H1 (cell line): ENCODE results near the gene ASTL. TPM values are rescaled to one million over a fixed set of nuclear protein-coding genes. Genes with fewer than 3 reads are reported as not detected.
A peak's percentile ranks its signal among the peaks of the same experiment; 100 is the strongest.

Source experiments
- CTCF ChIA-PET: fragments of 300-600 bp; sonication (Branson Sonifier 250); formaldehyde crosslinking; loops from one replicate; lab custom pipeline; 2021; ENCODE audit not compliant: partially characterized antibody; lab: Charles Lee
- POLR2A ChIA-PET: fragments of 300-600 bp; sonication (Branson Sonifier 250); formaldehyde crosslinking; loops from one replicate; lab custom pipeline; 2021; ENCODE audit warnings: inconsistent platforms; ENCODE audit not compliant: partially characterized antibody; lab: Charles Lee
- DNase-seq, 2 experiments: peaks; one replicate each; pipeline versions ENCODE4 v3.0.0 to v3.0.0-alpha.2; 2010 to 2022; ENCODE audit warnings: low spot score in 2 of 2, low read depth in 1 of 2, mixed read lengths in 1 of 2
- FAIRE-seq: peaks from 2 replicates; lab custom pipeline; 2011; peaks lifted over from hg19 to GRCh38; lab: Jason Lieb, UNC
- H2AFZ ChIP-seq: 2 replicates; pipeline ENCODE4 v1.8.1; 2012; ENCODE audit warnings: low read length, inconsistent platforms
- H2AK5ac ChIP-seq: 2 replicates; pipeline ENCODE4 v1.6.1; 2013; ENCODE audit warnings: low read depth, low read length
- H2BK120ac ChIP-seq: replicated peaks from 2 replicates; pipeline ENCODE3; 2013; ENCODE audit warnings: low read depth, low read length, inconsistent platforms
- H2BK12ac ChIP-seq: 2 replicates; pipeline ENCODE4 v1.6.1; 2013; ENCODE audit warnings: low read depth, low read length
- H2BK15ac ChIP-seq: 2 replicates; pipeline ENCODE4 v1.6.1; 2013; ENCODE audit warnings: low read length
- H2BK20ac ChIP-seq: 2 replicates; pipeline ENCODE4 v1.6.1; 2013; ENCODE audit warnings: low read length
- H2BK5ac ChIP-seq: 2 replicates; pipeline ENCODE4 v1.6.1; 2013; ENCODE audit warnings: low read depth, low read length
- H3K14ac ChIP-seq: 2 replicates; pipeline ENCODE4 v1.6.1; 2013; ENCODE audit warnings: inconsistent platforms; ENCODE audit not compliant: insufficient read length
- H3K18ac ChIP-seq: 2 replicates; pipeline ENCODE4 v1.6.1; 2013; ENCODE audit warnings: low read length; ENCODE audit errors: extremely low read depth
- H3K23ac ChIP-seq: 2 replicates; pipeline ENCODE4 v1.6.1; 2013; ENCODE audit warnings: inconsistent platforms; ENCODE audit not compliant: insufficient read length
- H3K23me2 ChIP-seq: 2 replicates; pipeline ENCODE4 v1.6.1; 2013; ENCODE audit warnings: low read depth, low read length
- H3K27ac ChIP-seq: 2 replicates; pipeline ENCODE4 v1.6.1; 2011; ENCODE audit warnings: low read depth, low read length, inconsistent platforms
- H3K27me3 ChIP-seq, 4 experiments: replicated peaks in 1 of 4; 1 replicate in 1 of 4; 2 replicates in 3 of 4; pipeline versions ENCODE4 v1.6.1 to v1.8.1; 2011 to 2013; ENCODE audit warnings: low read length in 3 of 4, mild to moderate bottlenecking in 3 of 4, inconsistent platforms in 2 of 4, mixed read lengths in 2 of 4, moderate library complexity in 1 of 4; ENCODE audit not compliant: control insufficient read depth in 3 of 4, insufficient read depth in 3 of 4; ENCODE audit errors: extremely low read depth in 1 of 4
- H3K36me3 ChIP-seq, 4 experiments: 2 replicates each; pipeline versions ENCODE4 v1.6.1 to v1.8.1; 2011 to 2013; ENCODE audit warnings: mild to moderate bottlenecking in 4 of 4, low read length in 3 of 4, moderate library complexity in 2 of 4, control low read depth in 1 of 4, inconsistent platforms in 1 of 4; ENCODE audit not compliant: insufficient read depth in 4 of 4, control insufficient read depth in 2 of 4
- H3K4ac ChIP-seq: replicated peaks from 2 replicates; pipeline ENCODE3; 2013; ENCODE audit warnings: low read length, low read depth, mixed read lengths, inconsistent platforms; ENCODE audit not compliant: insufficient read length
- H3K4me1 ChIP-seq, 4 experiments: replicated peaks in 1 of 4; 1 replicate in 1 of 4; 2 replicates in 3 of 4; pipeline versions ENCODE4 v1.6.1 to v1.8.1; 2011 to 2013; ENCODE audit warnings: low read length in 3 of 4, inconsistent platforms in 2 of 4, mixed read lengths in 1 of 4; ENCODE audit not compliant: insufficient read depth in 4 of 4, control insufficient read depth in 3 of 4
- H3K4me2 ChIP-seq, 2 experiments: 2 replicates each; pipeline versions ENCODE4 v1.6.1 to v1.8.1; 2011 to 2013; ENCODE audit warnings: low read depth in 2 of 2, low read length in 2 of 2, control low read depth in 1 of 2, inconsistent platforms in 1 of 2, mild to moderate bottlenecking in 1 of 2; ENCODE audit not compliant: insufficient read depth in 1 of 2
- H3K4me3 ChIP-seq, 4 experiments: fragments of 200-600, 300-600 bp in 1 of 4; sonication (generic), shearing (Covaris generic), sonication (Bioruptor Twin) in 1 of 4; 2 replicates each; pipeline versions ENCODE4 v1.5.1 to v1.8.1; 2011 to 2016; ENCODE audit warnings: low read length in 4 of 4, low read depth in 3 of 4, control low read depth in 2 of 4, inconsistent platforms in 2 of 4, mild to moderate bottlenecking in 2 of 4, mixed read lengths in 1 of 4, moderate library complexity in 1 of 4; ENCODE audit not compliant: insufficient read depth in 2 of 4; ENCODE audit errors: extremely low read depth in 1 of 4
- H3K56ac ChIP-seq: replicated peaks from 2 replicates; pipeline ENCODE3; 2013; ENCODE audit warnings: low read depth, mild to moderate bottlenecking, mixed read lengths, low read length, inconsistent platforms; ENCODE audit not compliant: insufficient read length
- H3K79me1 ChIP-seq: 2 replicates; pipeline ENCODE4 v1.6.1; 2013; ENCODE audit warnings: low read depth, low read length, control low read depth
- H3K79me2 ChIP-seq, 2 experiments: 2 replicates each; pipeline versions ENCODE4 v1.6.1 to v1.8.1; 2012 to 2013; ENCODE audit warnings: low read length in 2 of 2, mild to moderate bottlenecking in 2 of 2, inconsistent platforms in 1 of 2; ENCODE audit not compliant: insufficient read depth in 2 of 2, control insufficient read depth in 1 of 2
- H3K9ac ChIP-seq, 4 experiments: replicated peaks in 1 of 4; 1 replicate in 1 of 4; 2 replicates in 3 of 4; pipeline versions ENCODE4 v1.6.1 to v1.8.1; 2011 to 2013; ENCODE audit warnings: low read depth in 3 of 4, low read length in 3 of 4, control low read depth in 2 of 4, mild to moderate bottlenecking in 2 of 4, moderate library complexity in 2 of 4, inconsistent platforms in 1 of 4; ENCODE audit errors: extremely low read depth in 1 of 4
- H3K9me3 ChIP-seq, 2 experiments: 2 replicates each; pipeline versions ENCODE4 v1.6.1 to v1.8.1; 2012 to 2013; ENCODE audit warnings: mild to moderate bottlenecking in 2 of 2, moderate library complexity in 2 of 2, control low read depth in 1 of 2, inconsistent platforms in 1 of 2, low read depth in 1 of 2, low read length in 1 of 2, mixed read lengths in 1 of 2; ENCODE audit not compliant: insufficient read depth in 2 of 2
- H4K20me1 ChIP-seq, 2 experiments: replicated peaks in 1 of 2; 2 replicates each; pipeline versions ENCODE3 to v1.8.1; 2011 to 2013; ENCODE audit warnings: inconsistent platforms in 2 of 2, low read length in 2 of 2, mild to moderate bottlenecking in 1 of 2; ENCODE audit not compliant: insufficient read depth in 2 of 2, control insufficient read depth in 1 of 2
- H4K5ac ChIP-seq: 2 replicates; pipeline ENCODE4 v1.6.1; 2013; ENCODE audit warnings: low read length, low read depth, mixed read lengths, inconsistent platforms; ENCODE audit not compliant: insufficient read length
- H4K8ac ChIP-seq: 2 replicates; pipeline ENCODE4 v1.8.0; 2013; ENCODE audit warnings: mild to moderate bottlenecking, moderate library complexity, low read length, inconsistent platforms; ENCODE audit not compliant: insufficient read depth; ENCODE audit errors: extremely low read depth
- H4K91ac ChIP-seq: replicated peaks from 2 replicates; pipeline ENCODE3; 2013; ENCODE audit warnings: low read length, mixed read lengths, inconsistent platforms; ENCODE audit not compliant: insufficient read length
- POLR2A ChIP-seq, 2 experiments: IDR thresholded peaks; 1 replicate in 1 of 2; 2 replicates in 1 of 2; pipeline ENCODE4 v1.6.1; 2011; ENCODE audit warnings: low read depth in 2 of 2, low read length in 2 of 2, mild to moderate bottlenecking in 2 of 2; ENCODE audit errors: control extremely low read depth in 1 of 2
- POLR2AphosphoS5 ChIP-seq: IDR thresholded peaks from 2 replicates; pipeline ENCODE4 v1.6.1; 2011; ENCODE audit warnings: low read depth, low read length
- POU5F1 ChIP-seq: IDR thresholded peaks from 2 replicates; pipeline ENCODE4 v1.6.1; 2011; ENCODE audit warnings: low read depth, mild to moderate bottlenecking, low read length, moderate library complexity
- USF2 ChIP-seq: IDR thresholded peaks from 2 replicates; pipeline ENCODE4 v1.6.1; 2011; ENCODE audit warnings: low read length, improper control_type of control experiment
- WGBS, 2 experiments: shearing (Covaris generic) in 1 of 2; methylation state at CpG; one replicate each; pipeline versions ENCODE4 v1.1.6 to v1.1.7; 2013 to 2015; ENCODE audit warnings: low lambda C conversion rate in 2 of 2, mixed read lengths in 2 of 2, inconsistent platforms in 1 of 2, low coverage in 1 of 2, missing lambda C conversion rate in 1 of 2; ENCODE audit not compliant: insufficient replicate concordance in 2 of 2, insufficient coverage in 1 of 2, insufficient read length in 1 of 2; ENCODE audit errors: extremely low coverage in 1 of 2, missing lambda C conversion rate in 1 of 2; 5-methylcytosine and 5-hydroxymethylcytosine counted together
- polyA plus RNA-seq, 7 experiments: library from polyadenylated mRNA; depleted of rRNA in 3 of 7; stranded (reverse) in 5 of 7; unstranded in 2 of 7; fragments of >200 nt in 5 of 7; fragments of 200-250 nt in 2 of 7; gene quantifications; 1 replicate in 5 of 7; 2 replicates in 1 of 7; 4 replicates in 1 of 7; pipeline versions ENCODE4 v1.2.1 to v1.2.3, GENCODE V29; 2011 to 2013; ENCODE audit warnings: missing spikeins in 2 of 7, mixed read lengths in 2 of 7
- total RNA-seq: library from RNA; stranded (reverse); fragmentation: NEBNext Ultra II Directional; extraction: Animal tissue kit (Norgen Biotek cat#: 25700); gene quantifications from 2 replicates; pipeline ENCODE4 v1.2.1, GENCODE V29; 2021

The ASTL gene
- total and polyA plus RNA-seq, 2 of the 8 experiments (the other 6 are each of a cell fraction or from before 2014, with no cell fraction given): 0.60 to 1.4 TPM

- Histone ChIP-seq H3K27me3 (no peaks in the 10 kb centered on the region), H3K14ac (no peak overlapping the region), H3K4me3 (no peak overlapping the region), H4K8ac (no peak overlapping the region), H2BK15ac (no peak overlapping the region), H3K36me3 (peaks cover 11 to 42% (median 29%) of the 10 kb centered on the region in 4 experiments; a peak in 7 of 8 replicates), H2BK5ac (no peak overlapping the region), H3K79me1 (no peaks in the 10 kb centered on the region), H4K20me1 (peaks cover 2 to 9% of the 10 kb centered on the region in 2 experiments), H2BK120ac (no peak overlapping the region), H3K56ac (no peak overlapping the region), H2BK12ac (no peak overlapping the region), H2AK5ac (no peak overlapping the region), H2BK20ac (no peak overlapping the region), H3K9me3 (no peaks in the 10 kb centered on the region), H3K4me2 (no peak overlapping the region), H3K79me2 (no peaks in the 10 kb centered on the region), H3K4ac (no peak overlapping the region), H3K18ac (no peak overlapping the region), H2AFZ (no peak overlapping the region), H4K5ac (no peak overlapping the region), H4K91ac (no peak overlapping the region), H3K23ac (no peak overlapping the region), H3K27ac (no peak overlapping the region), H3K9ac (no peak overlapping the region), H3K4me1 (no peaks in the 10 kb centered on the region), H3K23me2 (no peaks in the 10 kb centered on the region)
- FAIRE-seq (no peak), DNase-seq (no peak)
- POLR2A ChIA-PET: interaction anchor here (1.5 kb wide), 1 partner anchor 33 kb away, joined by 4 read pairs; no protein-coding TSS in a partner anchor
- 92% methylated on average over 8 of the region's 8 CpGs; no CpG with 5 or more reads in 1 of the 2 experiments for WGBS, 2 experiments
- TF ChIP-seq USF2 (no peak), POLR2AphosphoS5 (peak; percentile 50; the same call in 1 of the 2 replicates), POLR2A (IDR thresholded peaks at IDR 0.05; ENCODE audit: control extremely low read depth in 1 of 2, low read depth in 2 of 2, low read length in 2 of 2) (peak in 1 of 2 experiments; percentile 42; a peak in 1 of 3 replicates), POU5F1 (no peak)
- CTCF ChIA-PET: interaction anchor here (2.2 kb wide), 1 partner anchor 10 kb away, joined by 11 read pairs; no protein-coding TSS in a partner anchor
Observed at GRCh38 chr2:96184188-96184587, 45.9 kb upstream of the ASTL start.
